NCI-H1436 (cell line): ENCODE data around the gene SELENOI.
"Not testable (repeated sequence)": the region's sequence is repeated elsewhere in the genome, so short reads cannot be mapped to it uniquely, and the experiment has no call there.

Source experiments
- DNase-seq: peaks from one replicate; lab custom pipeline; 2025; lab: John Stamatoyannopoulos, UW

SELENOI gene

GRCh38 chr2:26345545-26346453 is at the start of gene SELENOI:
Gene SELENOI, plus strand, starts transcription at chr2:26346143. Its CDS starts 90 bp downstream, at chr2:26346233.
- DNase-seq: peak; percentile 99

DNA sequence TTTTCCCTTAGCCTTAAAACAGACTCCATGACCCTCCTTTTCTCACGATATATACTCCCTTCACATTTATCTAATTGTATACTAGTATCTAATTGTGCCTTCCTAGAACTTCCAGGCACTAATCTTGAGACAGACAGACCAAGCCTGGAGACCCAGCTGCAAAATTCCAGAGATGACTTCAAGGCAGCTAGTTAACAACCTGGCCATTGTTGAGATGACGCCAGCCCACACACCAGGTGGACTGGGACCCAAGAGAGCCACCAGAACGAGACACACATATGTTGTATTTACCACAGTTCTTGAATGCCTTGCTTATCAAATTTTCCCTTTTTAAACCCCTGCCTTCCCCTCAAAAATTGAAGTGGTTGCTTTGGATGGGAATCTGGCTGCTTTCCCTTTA is 48.9 kb upstream of the SELENOI start:
- DNase-seq: no peak

GRCh38 chr2:26298286-26298637 is 47.7 kb upstream of the SELENOI start:
- no peak for DNase-seq

- no peak for DNase-seq
Observed at GRCh38 chr2:26298638-26299393, 47.1 kb upstream of the SELENOI start.

GRCh38 chr2:26299471-26300101 is 46.4 kb upstream of the SELENOI start:
- no peak for DNase-seq

DNA sequence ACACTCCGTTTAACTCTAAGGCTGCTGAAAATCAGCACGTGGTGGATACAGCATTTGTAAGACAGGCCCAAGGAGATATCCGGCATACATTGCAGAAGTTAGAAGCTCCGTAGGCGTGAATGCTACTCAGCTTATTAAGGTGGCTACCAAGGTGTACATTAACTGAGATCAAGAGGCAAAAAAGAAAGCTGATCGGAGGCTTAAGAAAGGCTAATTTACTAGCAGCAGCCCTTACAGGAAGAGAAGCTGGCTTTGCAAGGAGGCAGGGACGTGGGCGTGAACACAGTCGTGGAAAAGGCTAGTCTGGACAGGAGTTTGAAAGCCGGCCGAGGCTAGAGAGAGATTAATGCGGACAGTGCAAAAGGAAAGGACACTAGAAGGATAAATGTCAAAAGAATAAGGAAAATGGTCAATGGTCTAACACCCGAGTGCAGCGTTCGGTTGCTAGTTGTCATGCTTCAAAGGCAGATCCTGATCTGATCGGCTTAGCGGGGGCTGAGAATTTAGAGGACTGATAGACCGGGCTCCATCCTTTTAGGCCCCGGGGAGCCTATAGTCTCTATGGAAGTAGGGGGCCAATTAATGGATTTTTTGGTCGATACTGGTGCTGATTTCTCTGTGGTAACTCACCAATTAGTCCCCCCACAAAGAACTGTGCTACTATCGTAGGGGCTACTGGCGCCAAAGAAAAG is 45.6 kb upstream of the SELENOI start:
- no peak for DNase-seq

GRCh38 chr2:26302846-26303245 is 43.1 kb upstream of the SELENOI start:
- DNase-seq: no peak

DNA sequence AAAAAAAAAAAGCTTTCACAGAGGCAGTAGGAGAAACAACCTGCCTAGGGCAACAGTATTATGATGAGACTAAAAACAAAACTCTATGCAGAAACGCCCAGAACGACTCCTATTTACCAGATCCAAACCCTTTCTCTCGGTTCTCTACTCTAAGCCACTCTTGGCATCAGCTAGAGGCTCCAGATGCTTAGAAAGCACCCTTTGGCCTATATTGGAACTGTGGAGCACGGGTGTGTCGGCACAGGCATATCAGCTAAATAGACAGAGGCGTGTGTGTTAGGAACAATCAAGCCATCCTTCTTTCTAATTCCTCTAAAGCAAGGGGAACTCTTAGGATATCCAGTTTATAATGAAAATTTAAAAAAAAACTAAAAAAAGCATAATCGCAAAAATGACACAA is 40.8 kb upstream of the SELENOI start:
- DNase-seq: not testable (repeated sequence)

GRCh38 chr2:26305540-26305939 is 40.4 kb upstream of the SELENOI start:
- no peak for DNase-seq

DNA sequence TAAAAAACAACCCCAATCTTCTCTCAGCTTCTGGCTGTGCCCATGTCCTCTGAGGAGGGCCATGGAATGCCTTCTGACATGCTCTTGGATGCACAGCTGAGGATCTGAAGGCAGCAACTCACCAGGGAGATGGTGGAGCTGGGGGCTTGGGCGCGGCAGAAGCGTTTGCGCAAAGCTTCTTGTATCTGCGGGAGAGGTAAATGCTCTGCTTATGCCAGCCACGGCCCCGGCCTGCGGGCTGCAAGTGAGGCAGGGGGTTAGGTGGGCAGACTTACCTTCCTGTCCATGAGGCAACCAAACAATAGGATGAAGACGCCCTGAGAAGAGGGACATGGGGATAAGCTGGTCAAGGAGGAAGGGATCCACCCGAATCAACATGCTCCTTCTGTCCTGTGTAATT is 36.0 kb upstream of the SELENOI start:
- DNase-seq: no peak

DNA sequence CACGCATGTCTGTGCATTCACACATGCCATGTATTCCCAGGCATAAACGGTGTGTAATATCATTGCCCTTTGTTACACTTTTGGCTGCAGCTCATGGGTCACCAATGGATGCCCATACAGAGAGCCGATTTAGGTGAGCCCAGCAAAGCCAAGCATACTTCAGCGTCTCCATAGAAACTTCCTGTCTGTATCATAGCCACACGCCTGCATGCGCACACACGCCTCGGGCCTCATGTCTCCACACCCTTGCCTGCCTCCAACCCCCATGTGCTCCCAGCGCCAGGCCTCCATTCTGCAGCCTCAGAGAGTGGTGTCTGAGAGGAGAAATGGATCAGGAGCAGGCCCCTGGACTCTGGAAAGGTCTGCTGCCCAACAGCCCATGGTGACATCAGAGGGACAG is 33.5 kb upstream of the SELENOI start:
- DNase-seq: no peak

- no peak for DNase-seq
Observed at GRCh38 chr2:26313446-26313845, 32.5 kb upstream of the SELENOI start.

DNA sequence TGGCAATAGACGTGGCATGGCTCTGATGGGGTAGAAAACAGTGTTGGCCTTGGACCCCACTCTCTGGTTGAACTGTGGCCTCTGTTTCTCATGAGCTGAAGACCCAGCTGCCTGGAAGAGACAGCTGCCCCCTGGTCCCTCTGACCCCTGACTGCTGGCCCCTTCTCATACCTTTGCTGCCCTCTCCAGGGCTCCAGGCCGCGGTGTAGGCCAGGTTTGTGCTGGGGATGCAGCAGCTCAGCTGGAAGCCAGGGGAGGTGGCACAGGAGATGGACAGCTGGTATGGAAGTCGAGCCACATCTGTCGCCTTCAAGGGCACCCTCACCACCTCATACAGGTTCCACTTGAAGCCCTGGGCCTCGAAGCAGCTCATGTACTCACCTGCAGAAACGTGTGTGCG is 31.7 kb upstream of the SELENOI start:
- DNase-seq: no peak

- no peak for DNase-seq
Observed at GRCh38 chr2:26316041-26316440, 29.9 kb upstream of the SELENOI start.

- DNase-seq: no peak
Observed at GRCh38 chr2:26316845-26317244, 29.1 kb upstream of the SELENOI start.

GRCh38 chr2:26317377-26318105 is 28.4 kb upstream of the SELENOI start:
- no peak for DNase-seq

DNA sequence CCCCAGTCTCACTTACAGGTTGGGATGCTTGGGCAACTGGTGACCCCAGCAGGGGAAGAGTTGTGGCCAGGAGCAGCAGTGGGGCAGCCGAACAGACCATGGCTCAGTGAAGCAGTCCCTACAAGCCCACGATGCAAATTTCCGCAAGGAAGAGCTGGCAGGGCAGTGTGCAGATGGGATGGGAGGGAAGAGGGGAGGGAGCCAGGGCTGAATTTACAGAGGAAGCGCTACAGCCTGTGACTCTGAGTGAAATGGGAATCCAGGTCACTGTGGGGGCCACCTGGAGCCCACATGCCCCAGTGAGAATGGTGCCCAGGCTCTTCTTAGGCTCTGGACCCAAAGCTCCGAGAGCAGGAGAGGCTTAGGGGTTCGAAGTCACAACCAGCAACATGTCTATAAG is 27.0 kb upstream of the SELENOI start:
- no peak for DNase-seq

DNA sequence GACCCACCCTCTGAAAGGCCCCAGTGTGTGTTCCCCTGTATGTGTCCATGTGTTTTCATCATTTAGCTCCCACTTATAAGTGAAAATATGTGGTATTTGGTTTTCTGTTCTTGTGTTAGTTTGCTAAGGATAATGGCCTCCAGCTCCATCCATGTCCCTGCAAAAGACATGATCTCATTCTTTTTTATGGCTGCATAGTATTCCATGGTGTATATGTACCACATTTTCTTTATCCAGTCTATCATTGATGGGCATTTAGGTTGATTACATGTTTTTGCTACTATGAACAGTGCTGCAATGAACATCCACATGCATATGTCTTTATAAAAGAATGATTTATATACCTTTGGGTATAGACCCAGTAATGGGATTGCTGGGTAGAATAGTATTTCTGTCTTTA is 21.5 kb upstream of the SELENOI start:
- not testable (repeated sequence) for DNase-seq

- DNase-seq: no peak
Observed at GRCh38 chr2:26324903-26325302, 21.0 kb upstream of the SELENOI start.

DNA sequence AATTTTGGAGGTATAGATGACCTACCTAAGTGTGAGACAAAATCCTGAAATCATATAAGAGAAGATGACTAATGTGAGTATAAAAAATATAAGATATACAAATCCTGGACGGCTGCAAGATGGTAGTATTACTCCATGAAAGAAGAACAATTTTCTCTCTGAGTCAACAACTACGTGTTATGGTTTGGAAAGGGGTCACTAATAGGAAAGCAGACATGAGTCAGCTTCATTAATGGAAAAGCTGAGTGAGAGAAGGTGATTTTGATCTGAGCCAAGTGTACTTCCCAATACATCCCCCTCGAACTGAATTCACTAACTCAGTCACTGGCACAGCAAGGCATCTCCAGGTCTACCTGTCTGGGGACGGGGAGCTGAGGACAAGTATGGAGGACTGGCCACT is 20.1 kb upstream of the SELENOI start:
- no peak for DNase-seq

- DNase-seq: no peak
Observed at GRCh38 chr2:26326514-26326913, 19.4 kb upstream of the SELENOI start.
